NOMO-1 treated with DMSO at 0.1 percent for 48 hours (cell line): ENCODE results near the gene CTNNBL1.
A peak's percentile ranks its signal among the peaks of the same experiment; 100 is the strongest.
"Not testable (repeated sequence)": the region's sequence is repeated elsewhere in the genome, so short reads cannot be mapped to it uniquely, and the experiment has no call there.

Experiments used
- DNase-seq: peaks from one replicate; lab custom pipeline; 2025; ENCODE audit not compliant: unreplicated experiment; lab: John Stamatoyannopoulos, UW

CTNNBL1 gene

GRCh38 chr20:37693635-37694626 is at the start of gene CTNNBL1:
TSS of gene CTNNBL1 (plus strand) at chr20:37694030. CDS start at chr20:37694123, 93 bp downstream.
- DNase-seq: peak; percentile 88

- no peak for DNase-seq
Measured at GRCh38 chr20:37644605-37645004, 49.2 kb upstream of the CTNNBL1 start.

- DNase-seq: no peak
Measured at GRCh38 chr20:37647946-37648345, 45.9 kb upstream of the CTNNBL1 start.

- DNase-seq: no peak
Measured at GRCh38 chr20:37649017-37649416, 44.8 kb upstream of the CTNNBL1 start.

- no peak for DNase-seq
Measured at GRCh38 chr20:37649676-37650370, 44.0 kb upstream of the CTNNBL1 start.

GRCh38 chr20:37650661-37651060 is 43.2 kb upstream of the CTNNBL1 start:
- DNase-seq: no peak

- peak; percentile 44 for DNase-seq
Measured at GRCh38 chr20:37651932-37652331, 41.9 kb upstream of the CTNNBL1 start.

GRCh38 chr20:37656945-37657344 is 36.9 kb upstream of the CTNNBL1 start:
- DNase-seq: no peak

GRCh38 chr20:37657924-37658804 is 35.7 kb upstream of the CTNNBL1 start:
- DNase-seq: no peak

- no peak for DNase-seq
Measured at GRCh38 chr20:37661519-37661918, 32.3 kb upstream of the CTNNBL1 start.

GRCh38 chr20:37662308-37662707 is 31.5 kb upstream of the CTNNBL1 start:
- DNase-seq: no peak

GRCh38 chr20:37664595-37664994 is 29.2 kb upstream of the CTNNBL1 start:
- not testable (repeated sequence) for DNase-seq

- no peak for DNase-seq
Measured at GRCh38 chr20:37668166-37668565, 25.7 kb upstream of the CTNNBL1 start.

- DNase-seq: peak; percentile 50
Measured at GRCh38 chr20:37669062-37669772, 24.6 kb upstream of the CTNNBL1 start.

- DNase-seq: no peak
Measured at GRCh38 chr20:37669773-37670236, 24.0 kb upstream of the CTNNBL1 start.

- no peak for DNase-seq
Measured at GRCh38 chr20:37670351-37670791, 23.5 kb upstream of the CTNNBL1 start.

- no peak for DNase-seq
Measured at GRCh38 chr20:37672143-37672542, 21.7 kb upstream of the CTNNBL1 start.

- DNase-seq: no peak
Measured at GRCh38 chr20:37673444-37673843, 20.4 kb upstream of the CTNNBL1 start.

GRCh38 chr20:37676440-37676839 is 17.4 kb upstream of the CTNNBL1 start:
- no peak for DNase-seq
